OCI-LY1 (cell line): Measurements from ENCODE around the gene GMNN.
"Not testable (repeated sequence)": the region's sequence is repeated elsewhere in the genome, so short reads cannot be mapped to it uniquely, and the experiment has no call there.

Experiments used
- H2AFZ ChIP-seq: fragments of 200-600 bp; sonication (generic), shearing (Covaris generic); 2 replicates; pipeline ENCODE4 v1.6.0; 2014; ENCODE audit warnings: antibody characterized with exemption, mild to moderate bottlenecking, low read length
- H3F3A ChIP-seq: fragments of 200-600 bp; sonication (generic), shearing (Covaris generic); 2 replicates; pipeline ENCODE4 v1.6.0; 2014; ENCODE audit warnings: mild to moderate bottlenecking, antibody characterized with exemption, low read length, moderate library complexity; ENCODE audit not compliant: insufficient read depth
- H3K27ac ChIP-seq: fragments of 200-600 bp; sonication (generic); 2 replicates; pipeline ENCODE4 v1.5.1; 2014; ENCODE audit warnings: low read length, mixed run types, mild to moderate bottlenecking, low read depth; ENCODE audit not compliant: poor library complexity, severe bottlenecking
- H3K27me3 ChIP-seq: fragments of 200-600 bp; sonication (generic); 2 replicates; pipeline ENCODE4 v1.6.0; 2014; ENCODE audit warnings: antibody characterized with exemption, mild to moderate bottlenecking, low read length, moderate library complexity; ENCODE audit not compliant: insufficient read depth
- H3K36me3 ChIP-seq: fragments of 200-600 bp; sonication (generic); 2 replicates; pipeline ENCODE4 v1.6.1; 2014; ENCODE audit warnings: mild to moderate bottlenecking, antibody characterized with exemption, low read length, moderate library complexity, mixed read lengths; ENCODE audit not compliant: insufficient read depth
- H3K4me1 ChIP-seq: fragments of 200-600 bp; sonication (generic); 2 replicates; pipeline ENCODE4 v1.5.1; 2014; ENCODE audit warnings: mild to moderate bottlenecking, low read length, moderate library complexity; ENCODE audit not compliant: insufficient read depth, severe bottlenecking
- H3K4me2 ChIP-seq: fragments of 200-600 bp; sonication (generic), shearing (Covaris generic); 2 replicates; pipeline ENCODE4 v1.6.1; 2014; ENCODE audit warnings: low read length
- H3K4me3 ChIP-seq: fragments of 200-600 bp; sonication (generic); 2 replicates; pipeline ENCODE4 v1.5.1; 2014; ENCODE audit warnings: low read length, low read depth, mild to moderate bottlenecking, mixed read lengths; ENCODE audit not compliant: poor library complexity, severe bottlenecking
- H3K79me2 ChIP-seq: fragments of 200-600 bp; shearing (Covaris generic); 2 replicates; pipeline ENCODE4 v1.6.1; 2016; ENCODE audit warnings: mixed run types, low read length, mixed read lengths; ENCODE audit not compliant: insufficient read depth
- H3K9ac ChIP-seq: fragments of 200-600 bp; sonication (generic), shearing (Covaris generic); 2 replicates; pipeline ENCODE4 v1.6.1; 2014; ENCODE audit warnings: mild to moderate bottlenecking, low read length, mixed read lengths
- H3K9me2 ChIP-seq: fragments of 200-600 bp; sonication (generic), shearing (Covaris generic); 2 replicates; pipeline ENCODE4 v1.6.1; 2014; ENCODE audit warnings: low read depth, mild to moderate bottlenecking, low read length, mixed read lengths
- H3K9me3 ChIP-seq: fragments of 200-600 bp; shearing (Covaris generic); 2 replicates; pipeline ENCODE4 v1.6.1; 2014; ENCODE audit warnings: low read length, mixed read lengths
- H4K20me1 ChIP-seq: fragments of 200-600 bp; sonication (generic), shearing (Covaris generic); 2 replicates; pipeline ENCODE4 v1.6.0; 2016; ENCODE audit warnings: mild to moderate bottlenecking, low read length; ENCODE audit not compliant: insufficient read depth
- EZH2 ChIP-seq: fragments of 200-600 bp; sonication (generic), shearing (Covaris generic); IDR thresholded peaks from 2 replicates; pipeline ENCODE4 v1.8.0; 2017; ENCODE audit warnings: borderline replicate concordance, mixed run types, mild to moderate bottlenecking, antibody characterized with exemption, low read length, moderate library complexity, mixed read lengths
- TF ChIP-seq, protein P1 (sequence below): fragments of 200-600 bp; sonication (generic), shearing (Covaris generic); IDR thresholded peaks from 2 replicates; pipeline ENCODE4 v1.5.1; 2017; ENCODE audit warnings: mild to moderate bottlenecking, antibody characterized with exemption, low read length, moderate library complexity, mixed read lengths

GMNN gene

DNA sequence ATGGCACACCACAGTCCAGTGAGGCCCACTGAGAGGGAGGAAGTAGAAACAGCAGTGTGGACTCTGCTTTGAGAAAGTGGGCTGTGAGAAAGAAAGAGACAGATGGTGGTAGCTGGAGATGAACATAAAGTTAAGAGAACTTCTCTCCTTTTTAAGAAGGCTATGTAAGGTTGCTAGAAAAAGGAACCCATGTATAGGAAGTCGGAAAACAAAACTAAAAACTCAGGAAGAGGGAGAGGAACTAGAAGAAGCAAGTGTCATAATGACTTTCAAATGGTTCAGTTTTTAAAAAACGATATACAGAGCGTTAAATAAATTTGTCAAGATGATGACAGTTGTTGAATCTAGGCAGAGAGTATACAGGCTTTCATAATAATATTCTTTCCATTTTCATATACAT, 25.4 kb upstream of the GMNN start:
- Histone ChIP-seq H3K9me3 (peaks cover 24% of the 10 kb centered on the region), H3K9me2 (no peaks in the 10 kb centered on the region), H3F3A (no peaks in the 10 kb centered on the region), H3K79me2 (no peaks in the 10 kb centered on the region), H4K20me1 (no peaks in the 10 kb centered on the region), H3K4me2 (no peak overlapping the region), H3K4me1 (no peaks in the 10 kb centered on the region), H3K27ac (no peak overlapping the region), H3K9ac (no peak overlapping the region), H3K4me3 (no peak overlapping the region), H3K36me3 (peaks cover 3% of the 10 kb centered on the region; the same call in 1 of the 2 replicates), H3K27me3 (no peaks in the 10 kb centered on the region; the same call in 1 of the 2 replicates), H2AFZ (no peak overlapping the region)
- TF ChIP-seq, protein P1, sequence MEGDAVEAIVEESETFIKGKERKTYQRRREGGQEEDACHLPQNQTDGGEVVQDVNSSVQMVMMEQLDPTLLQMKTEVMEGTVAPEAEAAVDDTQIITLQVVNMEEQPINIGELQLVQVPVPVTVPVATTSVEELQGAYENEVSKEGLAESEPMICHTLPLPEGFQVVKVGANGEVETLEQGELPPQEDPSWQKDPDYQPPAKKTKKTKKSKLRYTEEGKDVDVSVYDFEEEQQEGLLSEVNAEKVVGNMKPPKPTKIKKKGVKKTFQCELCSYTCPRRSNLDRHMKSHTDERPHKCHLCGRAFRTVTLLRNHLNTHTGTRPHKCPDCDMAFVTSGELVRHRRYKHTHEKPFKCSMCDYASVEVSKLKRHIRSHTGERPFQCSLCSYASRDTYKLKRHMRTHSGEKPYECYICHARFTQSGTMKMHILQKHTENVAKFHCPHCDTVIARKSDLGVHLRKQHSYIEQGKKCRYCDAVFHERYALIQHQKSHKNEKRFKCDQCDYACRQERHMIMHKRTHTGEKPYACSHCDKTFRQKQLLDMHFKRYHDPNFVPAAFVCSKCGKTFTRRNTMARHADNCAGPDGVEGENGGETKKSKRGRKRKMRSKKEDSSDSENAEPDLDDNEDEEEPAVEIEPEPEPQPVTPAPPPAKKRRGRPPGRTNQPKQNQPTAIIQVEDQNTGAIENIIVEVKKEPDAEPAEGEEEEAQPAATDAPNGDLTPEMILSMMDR = no peak
- TF ChIP-seq EZH2 = no peak

GRCh38 chr6:24750878-24751277, 23.9 kb upstream of the GMNN start:
- not testable (repeated sequence) for H3K4me2 ChIP-seq, H3F3A ChIP-seq, H4K20me1 ChIP-seq, H3K9ac ChIP-seq, H3K4me3 ChIP-seq, H2AFZ ChIP-seq, H3K36me3 ChIP-seq, H3K27me3 ChIP-seq, H3K4me1 ChIP-seq, H3K79me2 ChIP-seq, H3K27ac ChIP-seq, H3K9me2 ChIP-seq
- peaks cover 28% of the 10 kb centered on the region for H3K9me3 ChIP-seq

- no peaks in the 10 kb centered on the region for H4K20me1 ChIP-seq
- H3K9me3 ChIP-seq = peaks cover 28% of the 10 kb centered on the region
- H3K27me3 ChIP-seq = no peaks in the 10 kb centered on the region; the same call in 1 of the 2 replicates
- no peaks in the 10 kb centered on the region for H3F3A ChIP-seq
- H3K4me3 ChIP-seq = no peak overlapping the region
- no peak overlapping the region for H3K4me2 ChIP-seq
- no peak overlapping the region for H2AFZ ChIP-seq
- no peak for TF ChIP-seq EZH2
- TF ChIP-seq, protein P1 = no peak
- H3K9me2 ChIP-seq = no peaks in the 10 kb centered on the region
- no peak overlapping the region for H3K27ac ChIP-seq
- H3K4me1 ChIP-seq = no peaks in the 10 kb centered on the region
- H3K36me3 ChIP-seq = peaks cover 3% of the 10 kb centered on the region; the same call in 1 of the 2 replicates
- no peak overlapping the region for H3K9ac ChIP-seq
- no peaks in the 10 kb centered on the region for H3K79me2 ChIP-seq
Observed at GRCh38 chr6:24752503-24752902, 22.2 kb upstream of the GMNN start.

- Histone ChIP-seq H3K36me3 (peaks cover 3% of the 10 kb centered on the region; the same call in 1 of the 2 replicates), H3F3A (no peaks in the 10 kb centered on the region), H2AFZ (no peak overlapping the region), H4K20me1 (no peaks in the 10 kb centered on the region), H3K9me2 (no peaks in the 10 kb centered on the region), H3K4me1 (no peaks in the 10 kb centered on the region), H3K27ac (no peak overlapping the region), H3K27me3 (no peaks in the 10 kb centered on the region; the same call in 1 of the 2 replicates), H3K4me3 (no peak overlapping the region), H3K9ac (no peak overlapping the region), H3K79me2 (no peaks in the 10 kb centered on the region), H3K4me2 (no peak overlapping the region), H3K9me3 (peaks cover 28% of the 10 kb centered on the region)
- TF ChIP-seq, protein P1 = no peak
- TF ChIP-seq EZH2 = no peak
Observed at GRCh38 chr6:24752917-24753492, 21.7 kb upstream of the GMNN start.
